GM11168 (cell line): Measurements from ENCODE around the gene VSTM2A.
"Not testable (repeated sequence)": the region's sequence is repeated elsewhere in the genome, so short reads cannot be mapped to it uniquely, and the experiment has no call there.

Experiments
- in situ Hi-C: fragments of 300-500 bp; cut with MboI; formaldehyde crosslinking; loops from one replicate; pipeline ENCODE4 v1.12.0; 2022; ENCODE audit warnings: low sequenced_read_pairs; ENCODE audit not compliant: unreplicated experiment

VSTM2A gene

GRCh38 chr7:54541669-54542625 lies at the start of gene VSTM2A:
Gene VSTM2A, plus strand, starts transcription at chr7:54542375. Its CDS starts 356 bp downstream, at chr7:54542731.
- in situ Hi-C loops = no loop called here

- in situ Hi-C loops = not testable (repeated sequence)
Observed at GRCh38 chr7:54504531-54504930, 37.6 kb upstream of the VSTM2A start.

- in situ Hi-C loops = no loop called here
Observed at GRCh38 chr7:54529568-54529967, 12.6 kb upstream of the VSTM2A start.

GRCh38 chr7:54538122-54538521 lies 4.1 kb upstream of the VSTM2A start:
- in situ Hi-C loops = no loop called here

GRCh38 chr7:54543051-54543488 lies 895 bp downstream of the VSTM2A start:
- in situ Hi-C loops = no loop called here

GRCh38 chr7:54544149-54544526 lies 2.0 kb downstream of the VSTM2A start:
- in situ Hi-C loops = no loop called here

GRCh38 chr7:54544527-54545240 lies 2.5 kb downstream of the VSTM2A start:
- in situ Hi-C loops = no loop called here

GRCh38 chr7:54545241-54545563 lies 3.0 kb downstream of the VSTM2A start:
- in situ Hi-C loops = no loop called here

- in situ Hi-C loops = no loop called here
Observed at GRCh38 chr7:54546081-54546985, 4.2 kb downstream of the VSTM2A start.

GRCh38 chr7:54546986-54547314 lies 4.8 kb downstream of the VSTM2A start:
- in situ Hi-C loops = no loop called here

GRCh38 chr7:54550471-54550870 lies 8.3 kb downstream of the VSTM2A start:
- in situ Hi-C loops = no loop called here

GRCh38 chr7:54556121-54556520 lies 13.9 kb downstream of the VSTM2A start:
- in situ Hi-C loops = no loop called here

- in situ Hi-C loops = no loop called here
Observed at GRCh38 chr7:54559401-54559800, 17.2 kb downstream of the VSTM2A start.

GRCh38 chr7:54560198-54560597 lies 18.0 kb downstream of the VSTM2A start:
- in situ Hi-C loops = no loop called here

GRCh38 chr7:54560723-54561122 lies 18.5 kb downstream of the VSTM2A start:
- in situ Hi-C loops = no loop called here

GRCh38 chr7:54563329-54563916 lies 21.2 kb downstream of the VSTM2A start:
- in situ Hi-C loops = no loop called here

- in situ Hi-C loops = no loop called here
Observed at GRCh38 chr7:54565432-54565831, 23.3 kb downstream of the VSTM2A start.

- in situ Hi-C loops = no loop called here
Observed at GRCh38 chr7:54581511-54581910, 39.3 kb downstream of the VSTM2A start.

- in situ Hi-C loops = no loop called here
Observed at GRCh38 chr7:54591404-54592386, 49.5 kb downstream of the VSTM2A start.
